GM23338 (cell line): Measurements from ENCODE around the gene PHF21A. TPM values are rescaled to one million over a fixed set of nuclear protein-coding genes. Genes with fewer than 3 reads are reported as not detected.

Experiments used
- ATAC-seq: fragments of 200-7000 bp; cut with Tn5 transposase; 3 replicates; pipeline ENCODE4 v1.9.1; 2020
- DNase-seq: peaks from one replicate; pipeline ENCODE4 v3.0.0-alpha.2; 2015; ENCODE audit warnings: low spot score
- H2AFZ ChIP-seq: fragments of 200-600 bp; sonication (generic); 2 replicates; pipeline ENCODE4 v1.8.0; 2016; ENCODE audit warnings: antibody characterized with exemption, mild to moderate bottlenecking, moderate library complexity
- H3F3A ChIP-seq: fragments of 200-600 bp; sonication (generic); replicated peaks from 2 replicates; pipeline ENCODE4 v1.8.0; 2017; ENCODE audit warnings: antibody characterized with exemption, mixed run types, low read depth
- H3K27ac ChIP-seq: fragments of 200-600 bp; sonication (generic); 2 replicates; pipeline ENCODE4 v1.6.1; 2016; ENCODE audit warnings: low read depth
- H3K27me3 ChIP-seq: fragments of 200-600 bp; sonication (generic); 2 replicates; pipeline ENCODE4 v1.8.0; 2016; ENCODE audit warnings: mild to moderate bottlenecking, mixed run types, moderate library complexity; ENCODE audit not compliant: insufficient read depth
- H3K36me3 ChIP-seq: fragments of 200-600 bp; sonication (generic); 2 replicates; pipeline ENCODE4 v1.8.0; 2016; ENCODE audit warnings: mild to moderate bottlenecking; ENCODE audit not compliant: insufficient read depth
- H3K4me1 ChIP-seq: fragments of 200-600 bp; sonication (generic); 2 replicates; pipeline ENCODE4 v1.8.0; 2016; ENCODE audit warnings: mild to moderate bottlenecking, moderate library complexity; ENCODE audit not compliant: insufficient read depth
- H3K4me2 ChIP-seq: fragments of 200-600 bp; sonication (generic); 2 replicates; pipeline ENCODE4 v1.7.1; 2017; ENCODE audit warnings: mixed run types
- H3K4me3 ChIP-seq: fragments of 200-600 bp; sonication (generic); 2 replicates; pipeline ENCODE4 v1.6.1; 2016; ENCODE audit warnings: mixed run types
- H3K79me2 ChIP-seq: fragments of 200-600 bp; sonication (generic); replicated peaks from 2 replicates; pipeline ENCODE4 v1.8.0; 2017; ENCODE audit warnings: mild to moderate bottlenecking; ENCODE audit not compliant: insufficient read depth
- H3K9me2 ChIP-seq: fragments of 200-600 bp; sonication (generic); 2 replicates; pipeline ENCODE4 v1.8.0; 2017; ENCODE audit not compliant: insufficient read depth
- H4K20me1 ChIP-seq: fragments of 200-600 bp; sonication (generic); replicated peaks from 2 replicates; pipeline ENCODE4 v1.8.0; 2017; ENCODE audit warnings: mild to moderate bottlenecking; ENCODE audit not compliant: insufficient read depth
- H3K27ac Mint-ChIP-seq: 2 replicates; pipeline ENCODE4 v1.8.0; 2020; ENCODE audit warnings: inconsistent platforms, mild to moderate bottlenecking, moderate library complexity, mixed read lengths
- H3K27me3 Mint-ChIP-seq: 3 replicates; pipeline ENCODE4 v1.8.0; 2022; ENCODE audit warnings: low read depth, mild to moderate bottlenecking, moderate library complexity, mixed read lengths, inconsistent platforms; ENCODE audit not compliant: insufficient read depth, poor library complexity
- H3K36me3 Mint-ChIP-seq: 3 replicates; pipeline ENCODE4 v1.8.0; 2021; ENCODE audit warnings: low read depth, mild to moderate bottlenecking, inconsistent platforms, moderate library complexity, mixed read lengths
- H3K4me1 Mint-ChIP-seq: 3 replicates; pipeline ENCODE4 v1.8.0; 2020; ENCODE audit warnings: mild to moderate bottlenecking, inconsistent platforms, mixed read lengths
- H3K4me3 Mint-ChIP-seq: 3 replicates; pipeline ENCODE4 v1.8.0; 2021; ENCODE audit warnings: moderate library complexity, mild to moderate bottlenecking, inconsistent platforms, mixed read lengths
- H3K9me3 Mint-ChIP-seq: 3 replicates; pipeline ENCODE4 v1.8.0; 2020; ENCODE audit warnings: moderate library complexity, mild to moderate bottlenecking, inconsistent platforms, mixed read lengths
- CREB1 ChIP-seq: fragments of 250-450 bp; sonication (Bioruptor Pico); IDR thresholded peaks from 2 replicates; pipeline ENCODE4 v1.5.0; 2020; ENCODE audit warnings: low read depth, mild to moderate bottlenecking, moderate library complexity
- CTCF ChIP-seq, 2 experiments: fragments of 200-600 bp in 1 of 2; sonication (generic) in 1 of 2; conservative IDR thresholded peaks; 2 replicates each; pipeline versions ENCODE4 v1.5.1 to v1.6.1; 2016 to 2017; ENCODE audit warnings: antibody characterized with exemption in 2 of 2, low read depth in 2 of 2, mild to moderate bottlenecking in 2 of 2, moderate library complexity in 1 of 2
- ETS1 ChIP-seq: IDR thresholded peaks from 2 replicates; pipeline ENCODE4 v1.6.1; 2016; ENCODE audit warnings: antibody characterized with exemption
- EZH2 ChIP-seq: fragments of 200-600 bp; sonication (generic); IDR thresholded peaks from one replicate; pipeline ENCODE4 v1.8.0; 2017; ENCODE audit warnings: antibody characterized with exemption, mild to moderate bottlenecking, low read depth; ENCODE audit not compliant: unreplicated experiment
- EZH2phosphoT487 ChIP-seq: fragments of 200-600 bp; sonication (generic); IDR thresholded peaks from one replicate; pipeline ENCODE4 v1.8.1; 2018; ENCODE audit warnings: antibody characterized with exemption; ENCODE audit not compliant: unreplicated experiment
- JUNB ChIP-seq: IDR thresholded peaks from one replicate; pipeline ENCODE4 v1.6.1; 2016; ENCODE audit warnings: antibody characterized with exemption; ENCODE audit not compliant: unreplicated experiment
- NANOG ChIP-seq: IDR thresholded peaks from 2 replicates; pipeline ENCODE4 v1.6.1; 2016; ENCODE audit warnings: antibody characterized with exemption, borderline replicate concordance
- POLR2AphosphoS5 ChIP-seq: IDR thresholded peaks from 2 replicates; pipeline ENCODE4 v1.6.1; 2016; ENCODE audit warnings: antibody characterized with exemption, low read depth
- REST ChIP-seq: IDR thresholded peaks from one replicate; pipeline ENCODE4 v1.6.1; 2018; ENCODE audit warnings: antibody characterized with exemption; ENCODE audit not compliant: unreplicated experiment
- STAT1 ChIP-seq: IDR thresholded peaks from one replicate; pipeline ENCODE4 v1.6.1; 2016; ENCODE audit warnings: antibody characterized with exemption; ENCODE audit not compliant: unreplicated experiment
- ZNF114 ChIP-seq: fragments of 250-450 bp; sonication (Bioruptor Pico); IDR thresholded peaks from 2 replicates; pipeline ENCODE4 v1.5.0; 2020; ENCODE audit warnings: mild to moderate bottlenecking, moderate library complexity
- ZNF331 ChIP-seq: fragments of 250-450 bp; sonication (Bioruptor Pico); IDR thresholded peaks from 2 replicates; pipeline ENCODE4 v1.5.0; 2020; ENCODE audit warnings: low read depth, mild to moderate bottlenecking, moderate library complexity
- ZNF462 ChIP-seq: fragments of 250-450 bp; sonication (Bioruptor Pico); IDR thresholded peaks from 2 replicates; pipeline ENCODE4 v1.5.0; 2020; ENCODE audit warnings: mild to moderate bottlenecking, moderate library complexity
- polyA plus RNA-seq: library from polyadenylated mRNA; unstranded; fragments of >200 nt; fragmentation: Nextera tagmentation; extraction: Ambion mirVana; gene quantifications from 2 replicates; pipeline ENCODE4 v1.2.1, GENCODE V29; 2016
- total RNA-seq: library from RNA; depleted of rRNA; stranded (reverse); fragments of >200 nt; shearing (Covaris generic); gene quantifications from 2 replicates; pipeline ENCODE4 v1.2.3, GENCODE V29; 2014

The PHF21A gene
- total and polyA plus RNA-seq, 2 experiments from 2014 or later: 21.7 to 23.6 TPM

- no peak overlapping the region for H2AFZ ChIP-seq
- no peaks in the 10 kb centered on the region for H3K36me3 ChIP-seq
- ATAC-seq (no peak), DNase-seq (no peak)
- peaks cover 2% of the 10 kb centered on the region for H3K27me3 Mint-ChIP-seq
- no peaks in the 10 kb centered on the region for H3K36me3 Mint-ChIP-seq
- H3K4me2 ChIP-seq: no peak overlapping the region
- no peaks in the 10 kb centered on the region for H3K9me2 ChIP-seq
- no peak overlapping the region for H3K4me3 Mint-ChIP-seq
- TF ChIP-seq REST (no peak), JUNB (no peak), NANOG (no peak), CTCF (conservative IDR thresholded peaks at IDR 0.05; ENCODE audit: low read depth in 2 of 2) (no peak), ZNF114 (CRISPR knock-in tag) (no peak), POLR2AphosphoS5 (no peak), STAT1 (no peak), EZH2phosphoT487 (no peak), ZNF462 (CRISPR knock-in tag) (no peak), ZNF331 (no peak), CREB1 (no peak), ETS1 (no peak), EZH2 (no peak)
- no peaks in the 10 kb centered on the region for H3F3A ChIP-seq
- peaks cover 27% of the 10 kb centered on the region for H3K4me1 ChIP-seq
- no peak overlapping the region for H3K4me3 ChIP-seq
- peaks cover 29% of the 10 kb centered on the region for H3K4me1 Mint-ChIP-seq
- no peaks in the 10 kb centered on the region for H3K27me3 ChIP-seq
- H4K20me1 ChIP-seq: peaks cover 11% of the 10 kb centered on the region; the same call in 1 of the 2 replicates
- H3K27ac Mint-ChIP-seq: peak overlapping the region; percentile 65
- H3K9me3 Mint-ChIP-seq: no peaks in the 10 kb centered on the region
- H3K79me2 ChIP-seq: peaks cover 75% of the 10 kb centered on the region
- H3K27ac ChIP-seq: no peak overlapping the region
These were observed 16.1 kb downstream of the PHF21A start for GRCh38 chr11:46105134-46105628.
